ENCODE results near the gene E2F2. TPM values are rescaled to one million over a fixed set of nuclear protein-coding genes. Genes with fewer than 3 reads are reported as not detected.
A peak's percentile ranks its signal among the peaks of the same experiment; 100 is the strongest.

E2F2 gene
- total and polyA plus RNA-seq, 2 donors = 2.0 to 28.8 TPM

DNA sequence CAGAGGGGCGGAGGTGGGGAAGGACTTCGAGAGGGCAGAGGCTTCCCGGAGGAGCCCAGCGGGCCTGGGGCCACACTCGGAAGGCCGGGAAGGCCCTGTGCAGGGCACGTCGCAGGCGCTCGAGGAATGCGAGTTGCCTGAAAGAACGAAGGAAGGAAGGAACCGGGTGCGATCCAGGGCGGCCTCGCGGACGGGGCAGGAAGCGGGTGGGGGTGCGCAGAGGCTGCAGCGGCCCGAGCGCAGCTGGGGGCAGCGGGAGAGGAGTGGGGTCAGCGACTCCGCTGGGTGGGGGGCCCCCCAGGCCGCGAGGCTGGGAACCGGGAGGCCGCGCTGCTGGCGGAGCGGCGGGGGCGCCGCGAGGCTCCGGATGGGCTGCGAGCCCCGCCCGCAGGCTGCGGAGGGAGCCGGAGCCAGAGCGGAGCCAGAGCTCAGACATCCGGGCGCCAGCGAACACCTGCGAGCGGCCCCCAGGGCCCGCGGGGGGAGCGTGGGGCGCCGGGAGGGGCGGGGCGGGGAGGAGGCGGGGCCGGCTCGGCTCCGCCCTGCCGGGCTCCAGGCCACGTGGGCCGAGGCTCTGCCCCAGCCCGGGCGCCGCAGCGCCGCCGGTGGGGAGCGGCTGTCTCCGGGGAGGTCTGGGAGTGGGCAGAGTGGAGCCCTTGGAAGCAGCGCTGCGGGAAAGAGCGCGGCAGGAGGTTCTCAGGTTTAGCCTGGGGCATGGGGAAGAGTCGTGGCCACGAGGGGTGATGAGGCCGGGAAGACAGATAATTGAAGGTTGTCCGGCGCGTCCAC lies 23.6 kb upstream of the E2F2 start:
- DNase-seq (ENCODE audit: low read depth in 6 of 9, low spot score in 9 of 9) = peak in 7 of 9 donors; percentile 81 to 96 (median 88)
- Histone ChIP-seq H3K9me3 (ENCODE audit: control insufficient read depth in 2 of 2, insufficient read depth in 1 of 2, low read length in 1 of 2) (no peaks in the 10 kb centered on the region), H3K4me3 (ENCODE audit: low read length in 2 of 2) (peak overlapping the region; percentile 70 to 84), H3K4me1 (ENCODE audit: control insufficient read depth in 2 of 2, insufficient read depth in 2 of 2, low read length in 2 of 2) (peaks cover 65 to 92% of the 10 kb centered on the region in 2 donors), H3K36me3 (ENCODE audit: control insufficient read depth in 2 of 2, insufficient read depth in 2 of 2, low read length in 1 of 2) (peaks cover 0 to 25% of the 10 kb centered on the region in 2 donors), H3K27me3 (ENCODE audit: control insufficient read depth in 2 of 2, insufficient read depth in 1 of 2, low read length in 1 of 2) (peaks cover 0 to 16% of the 10 kb centered on the region in 2 donors), H3K27ac (ENCODE audit: low read depth in 1 of 2, low read length in 1 of 2) (peak overlapping the region; percentile 97 to 99)
- 2% methylated on average over 81 of the region's 81 CpGs for WGBS

DNA sequence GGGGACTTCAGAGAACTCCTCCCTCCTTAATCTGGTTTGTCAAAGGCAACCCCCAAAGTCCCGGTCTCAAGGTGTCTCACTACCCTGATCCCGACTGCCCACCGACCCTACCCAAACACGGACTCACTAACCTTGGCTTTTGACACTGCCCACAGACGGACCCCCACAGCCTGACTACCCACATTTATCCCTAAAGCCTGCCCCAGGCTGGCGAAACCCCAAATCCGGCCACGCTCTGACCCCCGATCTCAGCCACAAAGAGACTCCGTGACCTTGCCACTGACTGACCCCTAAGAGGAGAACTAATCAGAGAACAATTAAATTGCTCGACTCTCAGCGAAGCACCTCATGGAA lies 23.1 kb upstream of the E2F2 start:
- 42% methylated on average over 12 of the region's 12 CpGs for WGBS
- Histone ChIP-seq H3K4me3 (ENCODE audit: low read length in 2 of 2) (peak overlapping the region; percentile 63 to 70), H3K36me3 (ENCODE audit: control insufficient read depth in 2 of 2, insufficient read depth in 2 of 2, low read length in 1 of 2) (peaks cover 0 to 25% of the 10 kb centered on the region in 2 donors), H3K9me3 (ENCODE audit: control insufficient read depth in 2 of 2, insufficient read depth in 1 of 2, low read length in 1 of 2) (no peaks in the 10 kb centered on the region), H3K4me1 (ENCODE audit: control insufficient read depth in 2 of 2, insufficient read depth in 2 of 2, low read length in 2 of 2) (peaks cover 63 to 92% of the 10 kb centered on the region in 2 donors), H3K27me3 (ENCODE audit: control insufficient read depth in 2 of 2, insufficient read depth in 1 of 2, low read length in 1 of 2) (peaks cover 0 to 10% of the 10 kb centered on the region in 2 donors), H3K27ac (ENCODE audit: low read depth in 1 of 2, low read length in 1 of 2) (peak overlapping the region; percentile 97 to 99)
- DNase-seq (ENCODE audit: low read depth in 6 of 9, low spot score in 9 of 9) = no peak

DNA sequence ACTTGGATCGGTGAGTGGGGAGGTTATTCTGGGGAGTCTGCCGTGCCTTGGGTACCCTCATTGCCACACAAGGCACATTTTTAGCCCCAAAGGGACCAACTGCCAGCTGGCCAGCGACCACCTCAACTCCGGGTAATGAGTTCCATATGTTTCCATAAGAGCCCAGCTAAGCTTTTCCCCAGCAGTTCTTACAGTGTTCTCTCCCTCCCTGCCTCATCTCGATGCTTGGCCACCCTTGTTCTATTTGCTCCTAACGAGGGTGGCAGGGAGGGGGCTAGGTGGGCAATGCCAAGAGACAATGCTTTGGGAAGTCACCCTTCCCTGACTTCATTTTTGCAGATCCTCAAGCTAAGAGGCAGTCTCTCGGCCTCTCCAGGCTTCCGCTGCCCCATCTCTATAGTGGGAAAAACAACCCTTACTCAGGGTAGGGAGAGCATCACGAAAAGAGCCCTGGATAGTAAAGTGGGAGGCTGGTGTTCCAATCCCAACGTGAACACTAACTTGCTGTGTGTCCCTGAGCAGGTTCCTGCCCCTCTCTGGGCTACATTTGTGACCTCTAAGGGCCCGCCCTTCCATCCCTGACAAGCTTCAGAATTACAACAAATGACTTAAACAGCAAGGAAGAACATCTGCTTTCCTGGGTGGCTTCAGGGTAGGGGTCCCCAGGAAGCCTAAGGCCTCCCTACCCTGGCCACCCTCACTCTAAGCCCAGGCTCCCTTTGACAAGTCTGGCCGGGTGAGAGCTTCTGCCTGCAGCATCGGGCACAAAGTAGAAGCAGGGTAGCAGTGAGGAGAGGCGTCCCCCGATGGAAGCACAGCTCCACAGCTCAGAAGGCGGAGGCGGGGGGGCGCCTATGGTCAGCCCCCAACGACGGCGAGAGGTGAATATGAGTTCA lies 22.4 kb upstream of the E2F2 start:
- Histone ChIP-seq H3K4me1 (ENCODE audit: control insufficient read depth in 2 of 2, insufficient read depth in 2 of 2, low read length in 2 of 2) (peaks cover 63 to 92% of the 10 kb centered on the region in 2 donors), H3K4me3 (ENCODE audit: low read length in 2 of 2) (peak overlapping the region; percentile 63 to 70), H3K9me3 (ENCODE audit: control insufficient read depth in 2 of 2, insufficient read depth in 1 of 2, low read length in 1 of 2) (no peaks in the 10 kb centered on the region), H3K27ac (ENCODE audit: low read depth in 1 of 2, low read length in 1 of 2) (peak overlapping the region; percentile 97 to 99), H3K36me3 (ENCODE audit: control insufficient read depth in 2 of 2, insufficient read depth in 2 of 2, low read length in 1 of 2) (peaks cover 0 to 25% of the 10 kb centered on the region in 2 donors), H3K27me3 (ENCODE audit: control insufficient read depth in 2 of 2, insufficient read depth in 1 of 2, low read length in 1 of 2) (peaks cover 0 to 4% of the 10 kb centered on the region in 2 donors)
- 77% methylated on average over 21 of the region's 21 CpGs for WGBS
- DNase-seq (ENCODE audit: low read depth in 6 of 9, low spot score in 9 of 9) = peak in 1 of 9 donors; percentile 67

DNA sequence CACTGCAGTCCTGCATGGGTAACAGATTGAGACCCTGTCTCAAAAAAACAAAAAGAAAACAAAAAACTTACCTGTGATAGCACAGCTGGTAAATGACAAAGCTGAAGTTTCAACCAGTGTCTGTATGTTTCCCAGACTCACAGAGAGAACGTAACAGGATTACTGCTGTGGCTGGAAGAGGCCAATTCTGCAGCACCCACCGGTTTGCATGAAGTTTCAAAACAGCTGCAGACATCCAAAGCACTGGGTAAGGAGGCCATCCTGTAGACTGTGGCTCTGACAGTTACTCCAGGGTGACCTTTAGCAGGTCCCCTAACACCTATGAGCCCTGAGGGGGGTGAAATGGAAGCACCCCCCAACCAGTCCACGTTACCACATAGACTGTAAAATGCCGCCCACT lies 20.8 kb upstream of the E2F2 start:
- Histone ChIP-seq H3K9me3 (ENCODE audit: control insufficient read depth in 2 of 2, insufficient read depth in 1 of 2, low read length in 1 of 2) (peaks cover 0 to 2% of the 10 kb centered on the region in 2 donors), H3K36me3 (ENCODE audit: control insufficient read depth in 2 of 2, insufficient read depth in 2 of 2, low read length in 1 of 2) (peaks cover 0 to 11% of the 10 kb centered on the region in 2 donors), H3K4me3 (ENCODE audit: low read length in 2 of 2) (peak overlapping the region in 1 of 2 donors; percentile 8), H3K4me1 (ENCODE audit: control insufficient read depth in 2 of 2, insufficient read depth in 2 of 2, low read length in 2 of 2) (peaks cover 54 to 84% of the 10 kb centered on the region in 2 donors), H3K27me3 (ENCODE audit: control insufficient read depth in 2 of 2, insufficient read depth in 1 of 2, low read length in 1 of 2) (no peaks in the 10 kb centered on the region), H3K27ac (ENCODE audit: low read depth in 1 of 2, low read length in 1 of 2) (peak overlapping the region; percentile 62 to 89)
- DNase-seq (ENCODE audit: low read depth in 6 of 9, low spot score in 9 of 9) = peak in 1 of 9 donors; percentile 70
- 55% methylated on average over 4 of the region's 4 CpGs for WGBS

DNA sequence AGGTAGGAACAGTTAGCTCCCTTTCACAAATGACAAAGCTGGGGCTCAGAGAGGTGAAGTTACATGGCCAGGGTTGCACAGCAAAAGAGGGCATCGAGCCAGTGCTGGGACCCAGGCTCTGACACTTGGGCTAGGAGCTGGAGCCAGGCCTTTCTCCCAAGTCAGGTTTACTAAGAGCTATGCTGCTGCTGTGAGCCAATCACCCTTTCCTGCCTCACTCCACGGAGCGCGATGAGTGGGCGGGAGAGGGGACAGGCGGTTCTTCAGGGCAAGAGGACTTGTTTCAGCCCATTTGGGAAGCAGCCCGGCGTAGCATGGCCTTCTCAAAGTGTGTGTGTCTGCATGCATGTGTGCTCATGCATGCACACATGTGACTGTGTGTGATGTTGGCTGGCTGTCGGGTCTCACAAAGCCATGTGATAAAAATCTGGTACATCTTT lies 17.7 kb upstream of the E2F2 start:
- DNase-seq (ENCODE audit: low read depth in 6 of 9, low spot score in 9 of 9) = no peak
- 95% methylated on average over 9 of the region's 9 CpGs for WGBS
- H3K36me3 ChIP-seq (ENCODE audit: control insufficient read depth in 2 of 2, insufficient read depth in 2 of 2, low read length in 1 of 2) = no peaks in the 10 kb centered on the region
- peaks cover 0 to 5% of the 10 kb centered on the region in 2 donors for H3K9me3 ChIP-seq (ENCODE audit: control insufficient read depth in 2 of 2, insufficient read depth in 1 of 2, low read length in 1 of 2)
- peaks cover 43 to 84% of the 10 kb centered on the region in 2 donors for H3K4me1 ChIP-seq (ENCODE audit: control insufficient read depth in 2 of 2, insufficient read depth in 2 of 2, low read length in 2 of 2)
- H3K27ac ChIP-seq (ENCODE audit: low read depth in 1 of 2, low read length in 1 of 2) = peak overlapping the region in 1 of 2 donors; percentile 56
- H3K4me3 ChIP-seq (ENCODE audit: low read length in 2 of 2) = no peak overlapping the region
- H3K27me3 ChIP-seq (ENCODE audit: control insufficient read depth in 2 of 2, insufficient read depth in 1 of 2, low read length in 1 of 2) = no peaks in the 10 kb centered on the region

DNA sequence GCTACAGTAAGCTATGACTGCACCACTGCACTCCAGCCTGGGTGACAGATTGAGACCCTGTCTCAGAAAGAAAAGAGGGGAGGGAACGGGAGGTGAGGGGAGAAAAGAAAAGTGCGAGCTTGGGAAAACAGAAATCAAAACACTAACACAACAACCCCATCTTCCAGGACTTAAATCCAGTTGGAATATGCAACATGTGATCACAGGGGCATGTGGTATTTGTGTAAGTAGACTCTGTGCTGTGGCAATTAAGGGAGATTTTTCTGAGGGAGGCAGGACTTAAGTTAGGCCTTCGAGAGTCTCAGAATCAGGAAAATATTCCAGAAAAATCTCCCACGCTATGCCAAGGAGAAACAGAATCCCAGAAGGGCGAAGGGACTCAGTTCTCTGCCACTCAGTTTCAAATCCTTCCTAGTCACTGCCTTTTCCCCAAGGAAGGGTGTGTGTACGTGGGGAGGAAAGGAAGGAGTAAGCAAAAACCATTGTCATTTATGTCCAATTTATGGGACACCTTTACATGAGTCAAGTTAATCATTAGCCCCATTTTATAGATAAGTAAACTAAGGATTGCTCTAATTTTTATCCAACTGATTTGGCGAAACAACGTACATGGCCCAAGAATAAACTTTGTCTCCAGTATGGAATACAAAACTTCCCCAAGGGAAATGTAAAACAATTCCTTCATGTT lies 16.0 kb upstream of the E2F2 start:
- H3K27ac ChIP-seq (ENCODE audit: low read depth in 1 of 2, low read length in 1 of 2) = peak overlapping the region in 1 of 2 donors; percentile 14
- no peak for DNase-seq (ENCODE audit: low read depth in 6 of 9, low spot score in 9 of 9)
- 97% methylated on average over 8 of the region's 8 CpGs for WGBS

DNA sequence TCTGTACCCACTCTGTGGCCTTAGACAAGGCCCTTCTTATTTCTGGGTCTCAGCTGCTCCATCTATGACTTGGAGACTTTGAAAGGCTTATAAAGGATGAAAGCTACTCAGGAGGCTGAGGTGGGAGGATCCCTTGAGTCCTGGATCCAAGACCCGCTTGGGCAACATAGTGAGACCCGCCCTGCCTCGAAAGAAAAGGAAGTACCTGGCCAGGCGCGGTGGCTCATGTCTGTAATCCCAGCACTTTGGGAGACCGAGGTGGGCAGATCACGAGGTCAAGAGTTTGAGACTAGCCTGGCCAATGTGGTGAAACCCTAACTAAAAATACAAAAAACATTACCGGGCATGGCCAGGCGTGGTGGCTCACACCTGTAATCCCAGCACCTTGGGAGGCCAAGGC lies 14.8 kb upstream of the E2F2 start:
- WGBS = 97% methylated on average over 9 of the region's 9 CpGs
- Histone ChIP-seq H3K27me3 (ENCODE audit: control insufficient read depth in 2 of 2, insufficient read depth in 1 of 2, low read length in 1 of 2) (no peaks in the 10 kb centered on the region), H3K36me3 (ENCODE audit: control insufficient read depth in 2 of 2, insufficient read depth in 2 of 2, low read length in 1 of 2) (no peaks in the 10 kb centered on the region), H3K4me1 (ENCODE audit: control insufficient read depth in 2 of 2, insufficient read depth in 2 of 2, low read length in 2 of 2) (peaks cover 22 to 56% of the 10 kb centered on the region in 2 donors), H3K27ac (ENCODE audit: low read depth in 1 of 2, low read length in 1 of 2) (peak overlapping the region in 1 of 2 donors; percentile 72), H3K9me3 (ENCODE audit: control insufficient read depth in 2 of 2, insufficient read depth in 1 of 2, low read length in 1 of 2) (peaks cover 0 to 5% of the 10 kb centered on the region in 2 donors), H3K4me3 (ENCODE audit: low read length in 2 of 2) (no peak overlapping the region)
- DNase-seq (ENCODE audit: low read depth in 6 of 9, low spot score in 9 of 9) = no peak

More for the DNA sequence above, 16.0 kb upstream of the E2F2 start:
- Histone ChIP-seq H3K9me3 (ENCODE audit: control insufficient read depth in 2 of 2, insufficient read depth in 1 of 2, low read length in 1 of 2) (peaks cover 0 to 5% of the 10 kb centered on the region in 2 donors), H3K4me1 (ENCODE audit: control insufficient read depth in 2 of 2, insufficient read depth in 2 of 2, low read length in 2 of 2) (peaks cover 33 to 68% of the 10 kb centered on the region in 2 donors), H3K36me3 (ENCODE audit: control insufficient read depth in 2 of 2, insufficient read depth in 2 of 2, low read length in 1 of 2) (no peaks in the 10 kb centered on the region), H3K27me3 (ENCODE audit: control insufficient read depth in 2 of 2, insufficient read depth in 1 of 2, low read length in 1 of 2) (no peaks in the 10 kb centered on the region), H3K4me3 (ENCODE audit: low read length in 2 of 2) (no peak overlapping the region)

DNA sequence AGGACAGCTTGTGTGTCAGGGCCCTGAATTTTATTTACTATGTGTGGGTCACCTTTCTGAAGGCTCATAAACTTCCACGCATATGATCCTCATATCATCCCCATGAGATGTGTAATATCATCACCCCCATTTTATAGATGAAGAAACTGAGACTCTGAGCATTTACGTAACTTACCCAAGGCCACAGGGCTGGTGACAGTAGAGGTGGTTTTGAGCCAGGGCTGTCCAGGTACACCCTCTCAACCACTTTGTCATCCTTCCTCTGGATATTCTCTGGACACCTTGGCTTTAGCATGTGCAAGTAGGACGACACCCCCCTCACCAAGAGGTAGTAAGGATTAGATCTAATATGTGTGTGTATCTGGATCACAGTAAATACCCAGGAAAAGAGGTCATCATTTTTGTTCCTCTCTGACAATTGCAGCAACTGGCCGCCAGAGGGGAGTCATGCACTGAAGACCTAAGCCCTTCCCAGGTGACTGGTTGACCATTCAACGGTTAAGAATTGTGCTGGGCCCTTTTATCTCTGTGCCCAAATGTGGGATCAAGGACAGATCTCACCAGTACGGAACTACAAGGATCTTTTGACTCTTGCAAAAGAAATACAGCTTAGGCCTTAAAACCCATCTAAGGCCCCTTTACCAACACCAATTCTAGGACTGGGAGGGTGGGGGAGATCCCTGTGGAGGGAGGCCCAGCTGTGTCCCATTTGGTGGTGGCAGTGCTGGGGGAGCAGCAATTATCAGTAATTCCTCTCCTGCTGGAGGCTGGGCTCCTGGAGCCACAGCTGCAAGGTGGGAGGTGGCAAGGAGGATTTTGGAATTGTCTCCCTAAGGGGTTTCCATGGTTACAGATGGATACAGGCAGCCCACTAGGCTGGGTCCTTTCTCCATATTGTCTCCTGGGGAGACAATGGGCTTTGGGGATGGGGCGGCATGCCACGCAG lies 13.7 kb upstream of the E2F2 start:
- 48% methylated on average over 8 of the region's 8 CpGs for WGBS
- Histone ChIP-seq H3K27ac (ENCODE audit: low read depth in 1 of 2, low read length in 1 of 2) (peak overlapping the region in 1 of 2 donors; percentile 72), H3K4me3 (ENCODE audit: low read length in 2 of 2) (no peak overlapping the region), H3K4me1 (ENCODE audit: control insufficient read depth in 2 of 2, insufficient read depth in 2 of 2, low read length in 2 of 2) (peaks cover 17 to 51% of the 10 kb centered on the region in 2 donors), H3K27me3 (ENCODE audit: control insufficient read depth in 2 of 2, insufficient read depth in 1 of 2, low read length in 1 of 2) (no peaks in the 10 kb centered on the region), H3K9me3 (ENCODE audit: control insufficient read depth in 2 of 2, insufficient read depth in 1 of 2, low read length in 1 of 2) (peaks cover 0 to 5% of the 10 kb centered on the region in 2 donors), H3K36me3 (ENCODE audit: control insufficient read depth in 2 of 2, insufficient read depth in 2 of 2, low read length in 1 of 2) (no peaks in the 10 kb centered on the region)
- peak in 3 of 9 donors; percentile 76 to 87 (median 81) for DNase-seq (ENCODE audit: low read depth in 6 of 9, low spot score in 9 of 9)
